Measurements from ENCODE around the gene MRPL37. TPM values are rescaled to one million over a fixed set of nuclear protein-coding genes. Genes with fewer than 3 reads are reported as not detected.
A peak's percentile ranks its signal among the peaks of the same experiment; 100 is the strongest.

The MRPL37 gene
- total and polyA plus RNA-seq, 2 of the 8 experiments (the other 6 are each of a cell fraction or from before 2014, with no cell fraction given), result 45.5 to 126 TPM

DNA sequence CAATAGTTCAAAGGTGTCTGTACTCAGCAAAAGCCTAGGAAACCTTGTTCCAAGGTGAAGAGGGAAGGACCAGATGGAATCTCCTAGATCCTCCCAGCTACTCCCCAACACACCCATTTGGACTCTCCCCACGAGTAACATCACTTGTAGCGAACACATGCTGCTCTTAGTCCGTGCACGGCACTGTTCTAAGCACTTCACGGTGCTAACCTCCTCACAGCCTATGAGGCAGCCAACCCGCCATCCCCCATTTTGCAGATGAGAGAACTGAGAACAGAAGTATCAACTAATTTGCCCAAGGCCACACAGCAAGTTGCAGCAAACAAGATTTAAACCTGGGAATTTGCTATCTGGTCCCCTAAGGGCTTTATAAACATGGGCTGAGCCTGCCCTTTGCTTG is 24.3 kb downstream of the MRPL37 start:
- no peak overlapping the region for H2BK15ac ChIP-seq (ENCODE audit: low read length)
- no peak overlapping the region for H3K27ac ChIP-seq (ENCODE audit: low read depth, low read length)
- H3K9ac ChIP-seq (replicated peaks in 1 of 4; ENCODE audit: extremely low read depth in 1 of 4, low read depth in 3 of 4, low read length in 3 of 4), result no peak overlapping the region
- no peak overlapping the region for H3K4me2 ChIP-seq (ENCODE audit: insufficient read depth in 1 of 2, low read depth in 2 of 2, low read length in 2 of 2)
- H3K18ac ChIP-seq (ENCODE audit: extremely low read depth, low read length), result no peak overlapping the region
- H4K5ac ChIP-seq (ENCODE audit: insufficient read length, low read depth, low read length), result no peak overlapping the region
- no peak overlapping the region for H2BK20ac ChIP-seq (ENCODE audit: low read length)
- no peak overlapping the region for H3K23ac ChIP-seq (ENCODE audit: insufficient read length)
- DNase-seq (ENCODE audit: low read depth in 1 of 2, low spot score in 2 of 2), result no peak
- no peaks in the 10 kb centered on the region for H3K27me3 ChIP-seq (replicated peaks in 1 of 4; ENCODE audit: control insufficient read depth in 3 of 4, extremely low read depth in 1 of 4, insufficient read depth in 3 of 4, low read length in 3 of 4)
- H3K36me3 ChIP-seq (ENCODE audit: control insufficient read depth in 2 of 4, insufficient read depth in 4 of 4, low read length in 3 of 4), result peaks cover 0 to 6% (median 0%) of the 10 kb centered on the region in 4 experiments; a peak in 2 of 8 replicates
- H2BK12ac ChIP-seq (ENCODE audit: low read depth, low read length), result no peak overlapping the region
- no peak overlapping the region for H4K91ac ChIP-seq (replicated peaks; ENCODE audit: insufficient read length, low read length)
- 94% methylated on average over 6 of the region's 6 CpGs; no CpG with 5 or more reads in 1 of the 2 experiments for WGBS, 2 experiments (ENCODE audit: extremely low coverage in 1 of 2, insufficient coverage in 1 of 2, insufficient read length in 1 of 2, insufficient replicate concordance in 2 of 2, low coverage in 1 of 2, low lambda C conversion rate in 2 of 2, missing lambda C conversion rate in 1 of 2)
- ChIA-PET POLR2A (ENCODE audit: partially characterized antibody) (interaction anchor here (0.9 to 7.1 kb wide), 5 partner anchors 11 to 182 kb away, joined by 3 to 50 read pairs (median 4); partner anchors contain the start of genes CYB5RL, MRPL37 and SSBP3), CTCF (ENCODE audit: partially characterized antibody) (interaction anchor here (1.4 to 1.6 kb wide), 2 partner anchors 40 to 43 kb away, joined by 3 read pairs; no protein-coding TSS in a partner anchor)
- no peak overlapping the region for H2BK120ac ChIP-seq (replicated peaks; ENCODE audit: low read depth, low read length)
- FAIRE-seq, result no peak
- H3K79me1 ChIP-seq (ENCODE audit: low read depth, low read length), result peaks cover 3% of the 10 kb centered on the region; the same call in 1 of the 2 replicates
- H2AK5ac ChIP-seq (ENCODE audit: low read depth, low read length), result no peak overlapping the region
- H3K79me2 ChIP-seq (ENCODE audit: control insufficient read depth in 1 of 2, insufficient read depth in 2 of 2, low read length in 2 of 2), result no peaks in the 10 kb centered on the region
- no peak overlapping the region for H2BK5ac ChIP-seq (ENCODE audit: low read depth, low read length)
- H3K4ac ChIP-seq (replicated peaks; ENCODE audit: insufficient read length, low read depth, low read length), result no peak overlapping the region
- TF ChIP-seq SUZ12 (IDR thresholded peaks at IDR 0.05; ENCODE audit: low read length), result no peak
- no peak for TF ChIP-seq ASH2L (IDR thresholded peaks at IDR 0.05; ENCODE audit: low read length)
- TF ChIP-seq TAF7 (optimal IDR thresholded peaks at IDR 0.05; ENCODE audit: borderline replicate concordance, low read depth, low read length), result no peak
- TF ChIP-seq POLR2AphosphoS5 (IDR thresholded peaks at IDR 0.05; ENCODE audit: low read depth, low read length), result 0 out of 2 replicates have a peak, but pooled peaks have one; percentile 51
- no peaks in the 10 kb centered on the region for H3K9me3 ChIP-seq (ENCODE audit: insufficient read depth in 2 of 2, low read depth in 1 of 2, low read length in 1 of 2)
- H3K4me1 ChIP-seq (replicated peaks in 1 of 4; ENCODE audit: control insufficient read depth in 3 of 4, insufficient read depth in 4 of 4, low read length in 3 of 4), result peaks cover 0 to 9% (median 5%) of the 10 kb centered on the region in 4 experiments; a peak in 4 of 7 replicates
- H3K56ac ChIP-seq (replicated peaks; ENCODE audit: insufficient read length, low read depth, low read length), result no peak overlapping the region
- no peak overlapping the region for H3K14ac ChIP-seq (ENCODE audit: insufficient read length)
- peaks cover 2 to 12% of the 10 kb centered on the region in 2 experiments for H4K20me1 ChIP-seq (replicated peaks in 1 of 2; ENCODE audit: control insufficient read depth in 1 of 2, insufficient read depth in 2 of 2, low read length in 2 of 2)
- no peaks in the 10 kb centered on the region for H3K23me2 ChIP-seq (ENCODE audit: low read depth, low read length)
- no peak overlapping the region for H4K8ac ChIP-seq (ENCODE audit: extremely low read depth, insufficient read depth, low read length)
- no peak overlapping the region for H3K4me3 ChIP-seq (ENCODE audit: extremely low read depth in 1 of 4, insufficient read depth in 2 of 4, low read depth in 3 of 4, low read length in 4 of 4)
- no peak overlapping the region for H2AFZ ChIP-seq (ENCODE audit: low read length)

Data from H1 (cell line).